HL-60 (cell line): Measurements from ENCODE around the gene CCDC92B.
"Not testable (repeated sequence)": the region's sequence is repeated elsewhere in the genome, so short reads cannot be mapped to it uniquely, and the experiment has no call there.

Source experiments
- DNase-seq, 2 experiments: peaks; one replicate each; pipeline ENCODE4 v3.0.0-alpha.2; 2010 to 2020; ENCODE audit warnings: low read depth in 1 of 2, low spot score in 1 of 2
- H3K27ac ChIP-seq: fragments of 250-450 bp; sonication (Bioruptor Pico); replicated peaks from 2 replicates; pipeline ENCODE4 v1.5.1; 2020; ENCODE audit warnings: mild to moderate bottlenecking, moderate library complexity
- H3K27me3 ChIP-seq: fragments of 250-450 bp; sonication (Bioruptor Pico); 2 replicates; pipeline ENCODE4 v1.5.1; 2021; ENCODE audit warnings: mild to moderate bottlenecking, moderate library complexity; ENCODE audit not compliant: insufficient read depth, poor library complexity, severe bottlenecking
- H3K4me3 ChIP-seq: replicated peaks from 2 replicates; pipeline ENCODE4 v1.5.1; 2011; ENCODE audit warnings: mild to moderate bottlenecking, control low read depth, low read length; ENCODE audit not compliant: insufficient read depth
- GABPA ChIP-seq: IDR thresholded peaks from 2 replicates; pipeline ENCODE4 v1.6.1; 2012; ENCODE audit warnings: low read depth
- POLR2AphosphoS5 ChIP-seq: IDR thresholded peaks from 2 replicates; pipeline ENCODE4 v1.6.1; 2012; ENCODE audit warnings: low read depth
- SPI1 ChIP-seq: IDR thresholded peaks from 2 replicates; pipeline ENCODE4 v1.6.1; 2012; ENCODE audit warnings: low read depth, mild to moderate bottlenecking, borderline replicate concordance
- TF ChIP-seq, protein P1 (sequence below): IDR thresholded peaks from 2 replicates; pipeline ENCODE4 v1.6.1; 2012; ENCODE audit warnings: low read depth; ENCODE audit not compliant: insufficient replicate concordance
- TF ChIP-seq, protein P2 (sequence below): IDR thresholded peaks from one replicate; pipeline ENCODE4 v1.5.1; 2011; ENCODE audit warnings: low read length, control low read depth, inconsistent platforms; ENCODE audit not compliant: insufficient read depth

The CCDC92B gene

DNA sequence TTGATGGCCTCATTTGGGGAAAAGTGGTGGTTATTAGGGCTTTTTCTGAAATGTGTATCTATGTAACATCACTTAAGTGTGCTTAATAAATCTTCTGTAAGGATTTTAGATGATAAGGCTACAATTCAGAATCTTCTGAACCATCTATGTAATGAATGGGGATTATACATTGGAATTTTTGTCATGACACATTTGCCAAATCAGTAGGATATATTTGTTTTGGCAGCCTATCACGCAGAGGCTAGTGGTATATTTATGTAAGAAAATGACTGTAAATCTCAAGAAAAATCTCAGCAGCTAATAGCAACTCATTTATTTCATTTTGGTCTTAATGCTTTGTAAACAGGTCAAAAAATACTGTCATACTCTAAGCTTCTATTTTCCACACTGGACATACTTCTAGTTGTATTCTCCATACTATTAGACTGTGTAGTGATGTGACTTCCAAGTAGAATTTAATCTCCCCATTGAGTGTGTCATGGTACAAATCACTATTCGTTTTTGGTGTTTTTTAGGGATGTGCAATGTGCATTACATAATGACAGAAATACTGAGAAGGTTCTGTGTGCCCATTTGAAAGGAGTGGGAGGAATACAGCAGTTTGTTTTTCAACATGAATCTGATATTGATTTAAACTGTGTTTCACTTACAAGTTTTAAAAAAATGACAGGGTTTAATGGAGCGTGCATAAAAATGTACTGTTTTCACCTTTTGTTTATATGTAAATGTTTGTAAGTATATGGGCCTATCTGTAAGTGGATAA, 67.1 kb downstream of the CCDC92B start:
- no peaks in the 10 kb centered on the region for H3K27me3 ChIP-seq
- no peak overlapping the region for H3K27ac ChIP-seq
- no peak for DNase-seq
- TF ChIP-seq, protein P1, sequence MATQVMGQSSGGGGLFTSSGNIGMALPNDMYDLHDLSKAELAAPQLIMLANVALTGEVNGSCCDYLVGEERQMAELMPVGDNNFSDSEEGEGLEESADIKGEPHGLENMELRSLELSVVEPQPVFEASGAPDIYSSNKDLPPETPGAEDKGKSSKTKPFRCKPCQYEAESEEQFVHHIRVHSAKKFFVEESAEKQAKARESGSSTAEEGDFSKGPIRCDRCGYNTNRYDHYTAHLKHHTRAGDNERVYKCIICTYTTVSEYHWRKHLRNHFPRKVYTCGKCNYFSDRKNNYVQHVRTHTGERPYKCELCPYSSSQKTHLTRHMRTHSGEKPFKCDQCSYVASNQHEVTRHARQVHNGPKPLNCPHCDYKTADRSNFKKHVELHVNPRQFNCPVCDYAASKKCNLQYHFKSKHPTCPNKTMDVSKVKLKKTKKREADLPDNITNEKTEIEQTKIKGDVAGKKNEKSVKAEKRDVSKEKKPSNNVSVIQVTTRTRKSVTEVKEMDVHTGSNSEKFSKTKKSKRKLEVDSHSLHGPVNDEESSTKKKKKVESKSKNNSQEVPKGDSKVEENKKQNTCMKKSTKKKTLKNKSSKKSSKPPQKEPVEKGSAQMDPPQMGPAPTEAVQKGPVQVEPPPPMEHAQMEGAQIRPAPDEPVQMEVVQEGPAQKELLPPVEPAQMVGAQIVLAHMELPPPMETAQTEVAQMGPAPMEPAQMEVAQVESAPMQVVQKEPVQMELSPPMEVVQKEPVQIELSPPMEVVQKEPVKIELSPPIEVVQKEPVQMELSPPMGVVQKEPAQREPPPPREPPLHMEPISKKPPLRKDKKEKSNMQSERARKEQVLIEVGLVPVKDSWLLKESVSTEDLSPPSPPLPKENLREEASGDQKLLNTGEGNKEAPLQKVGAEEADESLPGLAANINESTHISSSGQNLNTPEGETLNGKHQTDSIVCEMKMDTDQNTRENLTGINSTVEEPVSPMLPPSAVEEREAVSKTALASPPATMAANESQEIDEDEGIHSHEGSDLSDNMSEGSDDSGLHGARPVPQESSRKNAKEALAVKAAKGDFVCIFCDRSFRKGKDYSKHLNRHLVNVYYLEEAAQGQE, result no peak
- TF ChIP-seq GABPA, result no peak
- no peak for TF ChIP-seq SPI1
- no peak for TF ChIP-seq POLR2AphosphoS5
- no peak overlapping the region for H3K4me3 ChIP-seq

DNA sequence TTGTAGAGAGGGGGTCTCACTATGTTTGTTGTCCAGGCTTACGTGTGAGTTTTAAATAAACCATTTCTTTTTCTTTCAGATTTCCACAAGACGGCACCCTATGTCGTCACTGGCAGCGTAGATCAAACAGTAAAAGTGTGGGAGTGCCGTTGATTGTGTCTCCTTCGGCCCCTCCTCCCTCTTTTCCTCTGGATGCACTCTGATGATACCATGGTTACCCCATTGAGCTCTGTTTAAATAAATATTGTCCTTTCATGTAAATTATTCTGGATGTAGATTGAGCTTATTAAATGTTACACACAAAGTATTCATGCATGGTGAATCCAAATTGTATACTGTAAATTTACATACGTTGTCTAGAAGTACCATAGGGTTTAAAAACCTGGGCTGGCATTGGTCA, 67.8 kb downstream of the CCDC92B start:
- no peak overlapping the region for H3K4me3 ChIP-seq
- no peaks in the 10 kb centered on the region for H3K27me3 ChIP-seq
- TF ChIP-seq, protein P2, sequence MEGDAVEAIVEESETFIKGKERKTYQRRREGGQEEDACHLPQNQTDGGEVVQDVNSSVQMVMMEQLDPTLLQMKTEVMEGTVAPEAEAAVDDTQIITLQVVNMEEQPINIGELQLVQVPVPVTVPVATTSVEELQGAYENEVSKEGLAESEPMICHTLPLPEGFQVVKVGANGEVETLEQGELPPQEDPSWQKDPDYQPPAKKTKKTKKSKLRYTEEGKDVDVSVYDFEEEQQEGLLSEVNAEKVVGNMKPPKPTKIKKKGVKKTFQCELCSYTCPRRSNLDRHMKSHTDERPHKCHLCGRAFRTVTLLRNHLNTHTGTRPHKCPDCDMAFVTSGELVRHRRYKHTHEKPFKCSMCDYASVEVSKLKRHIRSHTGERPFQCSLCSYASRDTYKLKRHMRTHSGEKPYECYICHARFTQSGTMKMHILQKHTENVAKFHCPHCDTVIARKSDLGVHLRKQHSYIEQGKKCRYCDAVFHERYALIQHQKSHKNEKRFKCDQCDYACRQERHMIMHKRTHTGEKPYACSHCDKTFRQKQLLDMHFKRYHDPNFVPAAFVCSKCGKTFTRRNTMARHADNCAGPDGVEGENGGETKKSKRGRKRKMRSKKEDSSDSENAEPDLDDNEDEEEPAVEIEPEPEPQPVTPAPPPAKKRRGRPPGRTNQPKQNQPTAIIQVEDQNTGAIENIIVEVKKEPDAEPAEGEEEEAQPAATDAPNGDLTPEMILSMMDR, result no peak
- TF ChIP-seq SPI1, result no peak
- TF ChIP-seq, protein P1, result no peak
- TF ChIP-seq POLR2AphosphoS5, result no peak
- H3K27ac ChIP-seq, result no peak overlapping the region
- no peak for DNase-seq

DNA sequence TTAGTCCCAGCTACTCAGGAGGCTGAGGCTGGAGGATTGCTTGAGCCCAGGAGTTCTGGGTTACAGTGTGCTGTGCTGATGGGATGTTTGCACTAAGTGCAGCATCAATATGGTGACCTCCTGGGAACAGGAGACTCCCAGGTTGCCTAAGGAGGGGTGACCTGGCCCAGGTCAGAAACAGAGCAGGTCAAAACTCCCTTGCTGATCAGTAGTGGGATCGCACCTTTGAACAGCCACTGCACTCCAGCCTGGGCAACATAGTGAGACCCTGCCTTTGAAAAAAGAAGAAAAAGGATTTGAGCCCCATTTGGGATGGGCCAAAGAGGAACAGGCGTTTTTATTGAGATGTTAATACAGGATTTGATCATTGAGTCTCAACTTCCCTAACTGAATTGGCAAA, 68.5 kb downstream of the CCDC92B start:
- DNase-seq, result no peak
- no peak overlapping the region for H3K4me3 ChIP-seq
- TF ChIP-seq POLR2AphosphoS5, result no peak
- TF ChIP-seq, protein P2, result no peak
- no peak for TF ChIP-seq GABPA
- TF ChIP-seq, protein P1, result no peak
- TF ChIP-seq SPI1, result no peak
- H3K27ac ChIP-seq, result no peak overlapping the region
- H3K27me3 ChIP-seq, result no peaks in the 10 kb centered on the region

DNA sequence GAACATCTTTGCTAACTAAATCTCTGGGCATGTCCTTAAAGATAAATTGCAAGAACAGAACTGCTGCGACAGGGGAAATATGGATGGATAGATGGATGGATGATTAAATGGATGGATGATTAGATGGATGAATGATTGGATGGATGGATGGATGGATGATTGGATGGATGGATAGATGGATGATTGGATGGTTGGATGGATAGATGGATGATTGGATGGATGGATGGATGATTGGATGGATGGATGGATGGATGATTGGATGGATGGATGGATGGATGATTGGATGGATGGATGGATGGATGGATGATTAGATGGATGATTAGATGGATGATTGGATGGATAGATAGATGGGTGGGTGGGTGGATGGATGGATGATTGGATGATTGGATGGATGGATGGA, 70.2 kb downstream of the CCDC92B start:
- not testable (repeated sequence) for H3K27ac ChIP-seq, H3K27me3 ChIP-seq, DNase-seq, H3K4me3 ChIP-seq
